HFFc6 (cell line): ENCODE measurements around the gene IL1R1. TPM values are rescaled to one million over a fixed set of nuclear protein-coding genes. Genes with fewer than 3 reads are reported as not detected.

Experiments used
- DNase-seq: peaks from one replicate; pipeline ENCODE4 v3.0.0-alpha.2; 2018
- H3K27ac Mint-ChIP-seq: 2 replicates; pipeline ENCODE4 v1.8.0; 2020; ENCODE audit warnings: mild to moderate bottlenecking, mixed read lengths
- H3K27me3 Mint-ChIP-seq: 2 replicates; pipeline ENCODE4 v1.8.0; 2021; ENCODE audit warnings: mild to moderate bottlenecking, moderate library complexity, mixed read lengths; ENCODE audit not compliant: insufficient read depth
- H3K36me3 Mint-ChIP-seq: 2 replicates; pipeline ENCODE4 v1.8.0; 2021; ENCODE audit warnings: low read depth, mixed read lengths
- H3K4me1 Mint-ChIP-seq: 2 replicates; pipeline ENCODE4 v1.8.0; 2020; ENCODE audit warnings: low read depth, mixed read lengths
- H3K4me3 Mint-ChIP-seq: 2 replicates; pipeline ENCODE4 v1.8.0; 2020; ENCODE audit warnings: mild to moderate bottlenecking, moderate library complexity, mixed read lengths
- H3K9me3 Mint-ChIP-seq: 2 replicates; pipeline ENCODE4 v1.8.0; 2020; ENCODE audit warnings: mild to moderate bottlenecking, mixed read lengths
- CTCF ChIP-seq: fragments of 200-600 bp; sonication (generic); IDR thresholded peaks from 2 replicates; pipeline ENCODE4 v1.5.0; 2021; ENCODE audit warnings: antibody characterized with exemption, mild to moderate bottlenecking
- total RNA-seq, 6 experiments: library from RNA; stranded (reverse); fragmentation: NEBNext Ultra II Directional; extraction: Animal tissue kit (Norgen Biotek cat#: 25700); gene quantifications; 2 replicates in 1 of 6; 3 replicates in 5 of 6; pipeline ENCODE4 v1.2.3, GENCODE V29; 2021

IL1R1 gene
- total RNA-seq, 6 experiments from 2014 or later = 13.8 to 25.0 (median 22.9) TPM

- H3K4me1 Mint-ChIP-seq = peaks cover 21% of the 10 kb centered on the region
- DNase-seq = no peak
- no peak overlapping the region for H3K27ac Mint-ChIP-seq
- H3K36me3 Mint-ChIP-seq = peaks cover 73% of the 10 kb centered on the region
- no peak overlapping the region for H3K4me3 Mint-ChIP-seq
- TF ChIP-seq CTCF = no peak
- peaks cover 62% of the 10 kb centered on the region for H3K9me3 Mint-ChIP-seq
- H3K27me3 Mint-ChIP-seq = peaks cover 2% of the 10 kb centered on the region; the same call in 1 of the 2 replicates
These were observed 3.4 kb downstream of the IL1R1 start for GRCh38 chr2:102145934-102146333.

GRCh38 chr2:102147935-102148334 lies 5.4 kb downstream of the IL1R1 start:
- TF ChIP-seq CTCF = no peak
- Mint-ChIP-seq H3K4me3 (no peak overlapping the region), H3K9me3 (peaks cover 62% of the 10 kb centered on the region), H3K36me3 (peaks cover 85% of the 10 kb centered on the region), H3K27ac (no peak overlapping the region), H3K4me1 (peaks cover 5% of the 10 kb centered on the region), H3K27me3 (peaks cover 3% of the 10 kb centered on the region; the same call in 1 of the 2 replicates)
- no peak for DNase-seq

- DNase-seq = no peak
- peaks cover 77% of the 10 kb centered on the region for H3K36me3 Mint-ChIP-seq
- H3K9me3 Mint-ChIP-seq = peaks cover 52% of the 10 kb centered on the region
- H3K27ac Mint-ChIP-seq = no peak overlapping the region
- H3K4me1 Mint-ChIP-seq = no peaks in the 10 kb centered on the region
- no peak for TF ChIP-seq CTCF
- H3K4me3 Mint-ChIP-seq = no peak overlapping the region
- H3K27me3 Mint-ChIP-seq = peaks cover 1% of the 10 kb centered on the region; the same call in 1 of the 2 replicates
These were observed 6.7 kb downstream of the IL1R1 start for GRCh38 chr2:102149243-102149642.

- Mint-ChIP-seq H3K4me3 (no peak overlapping the region), H3K9me3 (peaks cover 46% of the 10 kb centered on the region), H3K4me1 (no peaks in the 10 kb centered on the region), H3K36me3 (peaks cover 77% of the 10 kb centered on the region), H3K27me3 (peaks cover 1% of the 10 kb centered on the region; the same call in 1 of the 2 replicates), H3K27ac (no peak overlapping the region)
- TF ChIP-seq CTCF = no peak
- DNase-seq = no peak
These were observed 7.3 kb downstream of the IL1R1 start for GRCh38 chr2:102149644-102150455.

- peaks cover under 1% of the 10 kb centered on the region; the same call in 1 of the 2 replicates for H3K9me3 Mint-ChIP-seq
- no peak for TF ChIP-seq CTCF
- H3K4me1 Mint-ChIP-seq = peaks cover 9% of the 10 kb centered on the region; the same call in 1 of the 2 replicates
- H3K4me3 Mint-ChIP-seq = no peak overlapping the region
- DNase-seq = no peak
- H3K27ac Mint-ChIP-seq = no peak overlapping the region
- peaks cover 54% of the 10 kb centered on the region for H3K36me3 Mint-ChIP-seq
- peaks cover 1% of the 10 kb centered on the region; the same call in 1 of the 2 replicates for H3K27me3 Mint-ChIP-seq
These were observed 11.8 kb downstream of the IL1R1 start for GRCh38 chr2:102154364-102154763.
